GM23248 (cell line): ENCODE results near the gene RAN.

Experiments
- EZH2 ChIP-seq: fragments of 200-600 bp; sonication (generic); IDR thresholded peaks from 2 replicates; pipeline ENCODE4 v1.6.1; 2018; ENCODE audit warnings: antibody characterized with exemption, mild to moderate bottlenecking; ENCODE audit not compliant: insufficient read depth, poor library complexity, severe bottlenecking
- EZH2phosphoT487 ChIP-seq: fragments of 200-600 bp; sonication (generic); IDR thresholded peaks from 2 replicates; pipeline ENCODE4 v1.6.1; 2018; ENCODE audit warnings: antibody characterized with exemption, moderate library complexity, mild to moderate bottlenecking, low read depth; ENCODE audit not compliant: insufficient read depth

GRCh38 chr12:130880411-130880885 is 8.6 kb downstream of the RAN start:
- TF ChIP-seq EZH2, result no peak
- TF ChIP-seq EZH2phosphoT487, result no peak
